Measurements from ENCODE around the gene NKX1-2.

Gene NKX1-2

GRCh38 chr10:124414076-124414475 lies 35.8 kb downstream of the NKX1-2 start:
- Histone ChIP-seq H3K4me1 (ENCODE audit: control insufficient read depth, insufficient read depth, low read length) (peaks cover 12% of the 10 kb centered on the region), H3K4me3 (ENCODE audit: low read depth, low read length) (no peak overlapping the region), H3K36me3 (ENCODE audit: control insufficient read depth in 2 of 2, insufficient read depth in 1 of 2, low read length in 2 of 2) (peaks cover 30 to 55% of the 10 kb centered on the region in 2 experiments; a peak in 2 of 3 replicates), H3K9me3 (ENCODE audit: control insufficient read depth, insufficient read depth, low read depth, low read length) (no peaks in the 10 kb centered on the region), H3K27ac (ENCODE audit: extremely low read depth, low read depth, low read length) (no peak overlapping the region)
- TF ChIP-seq, protein P1, sequence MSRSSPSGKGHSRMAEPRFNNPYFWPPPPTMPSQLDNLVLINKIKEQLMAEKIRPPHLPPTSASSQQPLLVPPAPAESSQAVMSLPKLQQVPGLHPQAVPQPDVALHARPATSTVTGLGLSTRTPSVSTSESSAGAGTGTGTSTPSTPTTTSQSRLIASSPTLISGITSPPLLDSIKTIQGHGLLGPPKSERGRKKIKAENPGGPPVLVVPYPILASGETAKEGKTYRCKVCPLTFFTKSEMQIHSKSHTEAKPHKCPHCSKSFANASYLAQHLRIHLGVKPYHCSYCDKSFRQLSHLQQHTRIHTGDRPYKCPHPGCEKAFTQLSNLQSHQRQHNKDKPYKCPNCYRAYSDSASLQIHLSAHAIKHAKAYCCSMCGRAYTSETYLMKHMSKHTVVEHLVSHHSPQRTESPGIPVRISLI (tag by site-specific recombination; IDR thresholded peaks at IDR 0.05), result no peak
- peak; percentile 69; the same call in 1 of the 2 replicates for TF ChIP-seq ZNF600 (tag by site-specific recombination; IDR thresholded peaks at IDR 0.05)
- ChIA-PET POLR2A (interaction anchor here (0.7 to 1.3 kb wide), 3 partner anchors 19 to 299 kb away, joined by 3 to 7 read pairs (median 3); partner anchors contain the start of gene LHPP), CTCF (interaction anchor here (0.6 to 4.4 kb wide), 4 partner anchors 10 to 553 kb away, joined by 3 to 22 read pairs (median 4); no protein-coding TSS in a partner anchor)

DNA sequence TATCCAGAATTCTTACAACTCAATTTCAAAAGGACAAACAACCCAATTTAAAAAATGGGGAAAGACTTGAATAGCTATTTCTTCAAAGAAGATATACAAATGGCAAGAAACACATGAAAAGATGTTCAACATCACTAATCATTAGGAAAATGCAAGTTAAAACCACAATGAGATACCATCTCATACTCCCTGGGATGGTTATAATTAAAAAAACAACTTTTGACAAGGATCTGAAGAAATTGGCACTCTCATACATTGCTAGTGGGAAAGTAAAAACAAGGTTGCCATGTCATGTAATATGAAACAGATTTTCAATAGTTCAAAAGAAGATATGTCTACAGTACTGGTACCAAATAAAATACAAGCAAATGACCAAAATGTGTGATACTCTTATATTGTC lies 40.1 kb downstream of the NKX1-2 start:
- Histone ChIP-seq H3K9me3 (ENCODE audit: control insufficient read depth, insufficient read depth, low read depth, low read length) (no peaks in the 10 kb centered on the region), H3K4me1 (ENCODE audit: control insufficient read depth, insufficient read depth, low read length) (peaks cover 2% of the 10 kb centered on the region; the same call in 1 of the 2 replicates), H3K27ac (ENCODE audit: extremely low read depth, low read depth, low read length) (no peak overlapping the region), H3K4me3 (ENCODE audit: low read depth, low read length) (no peak overlapping the region), H3K36me3 (ENCODE audit: control insufficient read depth in 2 of 2, insufficient read depth in 1 of 2, low read length in 2 of 2) (peaks cover 55 to 90% of the 10 kb centered on the region in 2 experiments)
- no peak for TF ChIP-seq ZNF391 (tag by site-specific recombination; IDR thresholded peaks at IDR 0.05; ENCODE audit: borderline replicate concordance, low read depth)
- TF ChIP-seq, protein P2, sequence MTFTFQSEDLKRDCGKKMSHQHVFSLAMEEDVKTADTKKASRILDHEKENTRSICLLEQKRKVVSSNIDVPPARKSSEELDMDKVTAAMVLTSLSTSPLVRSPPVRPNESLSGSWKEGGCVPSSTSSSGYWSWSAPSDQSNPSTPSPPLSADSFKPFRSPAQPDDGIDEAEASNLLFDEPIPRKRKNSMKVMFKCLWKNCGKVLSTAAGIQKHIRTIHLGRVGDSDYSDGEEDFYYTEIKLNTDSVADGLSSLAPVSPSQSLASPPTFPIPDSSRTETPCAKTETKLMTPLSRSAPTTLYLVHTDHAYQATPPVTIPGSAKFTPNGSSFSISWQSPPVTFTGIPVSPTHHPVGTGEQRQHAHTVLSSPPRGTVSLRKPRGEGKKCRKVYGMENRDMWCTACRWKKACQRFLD (tag by site-specific recombination; IDR thresholded peaks at IDR 0.05), result no peak
- no peak for TF ChIP-seq ZNF426 (tag by site-specific recombination; IDR thresholded peaks at IDR 0.05)
- no peak for TF ChIP-seq ZNF514 (tag by site-specific recombination; IDR thresholded peaks at IDR 0.05)
- no peak for TF ChIP-seq PRDM2 (tag by site-specific recombination; IDR thresholded peaks at IDR 0.05; ENCODE audit: borderline replicate concordance)
- TF ChIP-seq ZNF560 (tag by site-specific recombination; IDR thresholded peaks at IDR 0.05; ENCODE audit: borderline replicate concordance), result no peak
- no peak for TF ChIP-seq ZNF335 (tag by site-specific recombination; conservative IDR thresholded peaks at IDR 0.05)
- TF ChIP-seq, protein P3, sequence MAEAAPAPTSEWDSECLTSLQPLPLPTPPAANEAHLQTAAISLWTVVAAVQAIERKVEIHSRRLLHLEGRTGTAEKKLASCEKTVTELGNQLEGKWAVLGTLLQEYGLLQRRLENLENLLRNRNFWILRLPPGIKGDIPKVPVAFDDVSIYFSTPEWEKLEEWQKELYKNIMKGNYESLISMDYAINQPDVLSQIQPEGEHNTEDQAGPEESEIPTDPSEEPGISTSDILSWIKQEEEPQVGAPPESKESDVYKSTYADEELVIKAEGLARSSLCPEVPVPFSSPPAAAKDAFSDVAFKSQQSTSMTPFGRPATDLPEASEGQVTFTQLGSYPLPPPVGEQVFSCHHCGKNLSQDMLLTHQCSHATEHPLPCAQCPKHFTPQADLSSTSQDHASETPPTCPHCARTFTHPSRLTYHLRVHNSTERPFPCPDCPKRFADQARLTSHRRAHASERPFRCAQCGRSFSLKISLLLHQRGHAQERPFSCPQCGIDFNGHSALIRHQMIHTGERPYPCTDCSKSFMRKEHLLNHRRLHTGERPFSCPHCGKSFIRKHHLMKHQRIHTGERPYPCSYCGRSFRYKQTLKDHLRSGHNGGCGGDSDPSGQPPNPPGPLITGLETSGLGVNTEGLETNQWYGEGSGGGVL (tag by site-specific recombination; IDR thresholded peaks at IDR 0.05), result no peak
- TF ChIP-seq ZNF211 (tag by site-specific recombination; IDR thresholded peaks at IDR 0.05; ENCODE audit: low read depth), result no peak
- TF ChIP-seq ZNF121 (tag by site-specific recombination; IDR thresholded peaks at IDR 0.05), result no peak
- TF ChIP-seq ZFHX2 (tag by site-specific recombination; conservative IDR thresholded peaks at IDR 0.05), result no peak
- no peak for TF ChIP-seq ZBTB21 (tag by site-specific recombination; IDR thresholded peaks at IDR 0.05)
- TF ChIP-seq ZNF626 (tag by site-specific recombination; IDR thresholded peaks at IDR 0.05), result no peak
- TF ChIP-seq ZNF214 (tag by site-specific recombination; IDR thresholded peaks at IDR 0.05; ENCODE audit: borderline replicate concordance), result no peak
- no peak for TF ChIP-seq ZNF354C (tag by site-specific recombination; IDR thresholded peaks at IDR 0.05; ENCODE audit: borderline replicate concordance, low read depth)
- TF ChIP-seq GLI4 (tag by site-specific recombination; IDR thresholded peaks at IDR 0.05), result no peak
- TF ChIP-seq, protein P4, sequence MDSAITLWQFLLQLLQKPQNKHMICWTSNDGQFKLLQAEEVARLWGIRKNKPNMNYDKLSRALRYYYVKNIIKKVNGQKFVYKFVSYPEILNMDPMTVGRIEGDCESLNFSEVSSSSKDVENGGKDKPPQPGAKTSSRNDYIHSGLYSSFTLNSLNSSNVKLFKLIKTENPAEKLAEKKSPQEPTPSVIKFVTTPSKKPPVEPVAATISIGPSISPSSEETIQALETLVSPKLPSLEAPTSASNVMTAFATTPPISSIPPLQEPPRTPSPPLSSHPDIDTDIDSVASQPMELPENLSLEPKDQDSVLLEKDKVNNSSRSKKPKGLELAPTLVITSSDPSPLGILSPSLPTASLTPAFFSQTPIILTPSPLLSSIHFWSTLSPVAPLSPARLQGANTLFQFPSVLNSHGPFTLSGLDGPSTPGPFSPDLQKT (IDR thresholded peaks at IDR 0.05; ENCODE audit: borderline replicate concordance, low read depth, low read length), result no peak
- ChIA-PET CTCF (interaction anchor here (0.6 to 1.3 kb wide), 3 partner anchors 21 to 695 kb away, joined by 3 to 4 read pairs (median 4); no protein-coding TSS in a partner anchor), POLR2A (no interaction called here)
